ENCODE results near the gene ADD3. TPM values are rescaled to one million over a fixed set of nuclear protein-coding genes. Genes with fewer than 3 reads are reported as not detected.

The ADD3 gene
- total and polyA plus RNA-seq, 10 of the 15 experiments (the other 5 are each of a cell fraction or from before 2014, with no cell fraction given), result 27.3 to 129 (median 67.8) TPM

- intact Hi-C loops (cut with micrococcal nuclease; ENCODE audit: unreplicated experiment) (loop anchor here (2.0 to 10.0 kb wide), 3 partner anchors 49 to 122 kb away; no protein-coding TSS in a partner anchor), in situ Hi-C loops (cut with MboI) (no loop called here)
- 18% methylated on average over 17 of the region's 19 CpGs for WGBS (ENCODE audit: insufficient coverage, insufficient replicate concordance, low lambda C conversion rate, missing lambda C conversion rate)
- Histone ChIP-seq H3K27me3 (replicated peaks in 1 of 2; ENCODE audit: control insufficient read depth in 2 of 2, insufficient read depth in 2 of 2, low read length in 1 of 2) (no peaks in the 10 kb centered on the region), H3K36me3 (ENCODE audit: control insufficient read depth in 2 of 2, insufficient read depth in 2 of 2, low read length in 1 of 2) (no peaks in the 10 kb centered on the region), H3K4me3 (peak overlapping the region; percentile 75; the same call in 1 of the 2 replicates), H4K20me1 (ENCODE audit: control insufficient read depth, insufficient read depth) (no peaks in the 10 kb centered on the region), H3K4me1 (ENCODE audit: control insufficient read depth, insufficient read depth, low read length) (peaks cover 29% of the 10 kb centered on the region), H3K27ac (ENCODE audit: control insufficient read depth, insufficient read depth) (no peak overlapping the region), H3K4me2 (ENCODE audit: control insufficient read depth, insufficient read depth) (peak overlapping the region; percentile 86), H3K9me3 (replicated peaks; ENCODE audit: control insufficient read depth, insufficient read depth, low read length) (no peaks in the 10 kb centered on the region), H3K79me2 (ENCODE audit: control insufficient read depth, insufficient read depth, low read length) (peaks cover 28% of the 10 kb centered on the region), H3K9ac (ENCODE audit: control insufficient read depth, insufficient read depth, low read length) (no peak overlapping the region), H2AFZ (ENCODE audit: control insufficient read depth, low read depth, low read length) (peak overlapping the region; percentile 91)
- ChIA-PET POLR2A (interaction anchor here (0.6 to 1.8 kb wide), 10 partner anchors 8 to 77 kb away, joined by 3 to 7 read pairs (median 3); no protein-coding TSS in a partner anchor), RAD21 (ENCODE audit: unreplicated experiment) (interaction anchor here (1.0 to 6.6 kb wide), 12 partner anchors 9 to 101 kb away, joined by 3 to 60 read pairs (median 5); no protein-coding TSS in a partner anchor), CTCF (interaction anchor here (1.0 to 1.9 kb wide), 4 partner anchors 7 to 30 kb away, joined by 5 to 12 read pairs (median 5); no protein-coding TSS in a partner anchor), SMC1A (ENCODE audit: uncharacterized antibody, unreplicated experiment) (interaction anchor here (0.8 to 5.7 kb wide), 15 partner anchors 7 to 76 kb away, joined by 3 to 43 read pairs (median 4); no protein-coding TSS in a partner anchor)
- FAIRE-seq (no peak), DNase-seq (ENCODE audit: low read depth, low spot score) (no peak), ATAC-seq (no peak)
- TF ChIP-seq BACH1 (IDR thresholded peaks at IDR 0.05; ENCODE audit: borderline replicate concordance) (no peak), MTA3 (IDR thresholded peaks at IDR 0.05; ENCODE audit: borderline replicate concordance, low read length) (no peak), CBX3 (IDR thresholded peaks at IDR 0.05; ENCODE audit: borderline replicate concordance, low read depth) (no peak), SIX5 (IDR thresholded peaks at IDR 0.05; ENCODE audit: low read depth, low read length, severe bottlenecking) (no peak), BCL11A (IDR thresholded peaks at IDR 0.05; ENCODE audit: low read depth, low read length) (no peak), YBX1 (IDR thresholded peaks at IDR 0.05) (no peak), EGR1 (IDR thresholded peaks at IDR 0.05; ENCODE audit: borderline replicate concordance in 1 of 2, low read depth in 2 of 2, low read length in 2 of 2) (peak in 1 of 2 experiments; percentile 44; a peak in 1 of 3 replicates)
- BruUV-seq (replicated peaks), result no TSS peak
Measured at GRCh38 chr10:110006358-110007160, 1.2 kb upstream of the ADD3 start.

Data from GM12878 (cell line).